HepG2 (cell line): ENCODE results near the gene DUSP7. TPM values are rescaled to one million over a fixed set of nuclear protein-coding genes. Genes with fewer than 3 reads are reported as not detected.

Experiments
- ATAC-seq: fragments of 200-7000 bp; cut with Tn5 transposase; 3 replicates; pipeline ENCODE4 v1.9.1; 2020; ENCODE audit warnings: mild to moderate bottlenecking, moderate library complexity
- BruUV-seq: library from RNA; stranded (reverse); fragments of 400-500 nt; replicated peaks from 2 replicates; lab custom pipeline; 2021; lab: Mats Ljungman, UMichigan
- CTCF ChIA-PET: fragments of 300-600 bp; formaldehyde crosslinking; extraction: SDS; loops from one replicate; lab custom pipeline; 2021; ENCODE audit warnings: low total read pairs, inconsistent platforms, low intra/inter-chr PET ratio; lab: Yijun Ruan, JAX
- POLR2A ChIA-PET: fragments of 350-600 bp; sonication (Branson Sonifier 250); formaldehyde crosslinking; loops from one replicate; lab custom pipeline; 2020; ENCODE audit warnings: antibody characterized with exemption, inconsistent platforms; lab: Yijun Ruan, JAX
- DNase-seq: peaks from one replicate; pipeline ENCODE4 v3.0.0-alpha.2; 2015; ENCODE audit warnings: low spot score
- FAIRE-seq: peaks from 3 replicates; lab custom pipeline; 2011; peaks lifted over from hg19 to GRCh38; lab: Jason Lieb, UNC
- H2AFZ ChIP-seq: one replicate; pipeline ENCODE4 v1.6.1; 2011; ENCODE audit warnings: low read length, inconsistent platforms
- H3K27ac ChIP-seq: fragments of 300-600 bp; 3 replicates; pipeline ENCODE4 v1.8.0; 2011; ENCODE audit warnings: mixed run types, mild to moderate bottlenecking, mixed read lengths, low read length, inconsistent platforms; ENCODE audit not compliant: insufficient read depth; ENCODE audit errors: extremely low read length
- H3K27me3 ChIP-seq, 2 experiments: fragments of 200-600 bp in 1 of 2; 2 replicates in 1 of 2; 3 replicates in 1 of 2; pipeline versions ENCODE4 v1.6.0 to v1.8.0; 2011; ENCODE audit warnings: low read length in 2 of 2, mild to moderate bottlenecking in 2 of 2, moderate library complexity in 2 of 2, inconsistent platforms in 1 of 2; ENCODE audit not compliant: insufficient read depth in 2 of 2, control insufficient read depth in 1 of 2
- H3K36me3 ChIP-seq, 2 experiments: fragments of 200-600 bp in 1 of 2; replicated peaks in 1 of 2; 2 replicates in 1 of 2; 3 replicates in 1 of 2; pipeline versions ENCODE4 v1.5.1 to v1.8.0; 2011; ENCODE audit warnings: low read length in 2 of 2, inconsistent platforms in 1 of 2; ENCODE audit not compliant: insufficient read depth in 2 of 2, control insufficient read depth in 1 of 2
- H3K4me1 ChIP-seq: 2 replicates; pipeline ENCODE4 v1.5.1; 2012; ENCODE audit warnings: low read length, inconsistent platforms; ENCODE audit not compliant: insufficient read depth
- H3K4me2 ChIP-seq: 2 replicates; pipeline ENCODE4 v1.6.0; 2011; ENCODE audit warnings: low read depth, low read length, inconsistent platforms
- H3K4me3 ChIP-seq, 3 experiments: fragments of 200-600 bp in 1 of 3; sonication (generic), shearing (Covaris generic) in 1 of 3; replicated peaks in 1 of 3; 2 replicates each; pipeline ENCODE4 v1.5.1; 2011 to 2016; ENCODE audit warnings: low read length in 3 of 3, inconsistent platforms in 2 of 3, low read depth in 2 of 3, mild to moderate bottlenecking in 2 of 3, control low read depth in 1 of 3, mixed read lengths in 1 of 3; ENCODE audit not compliant: insufficient read depth in 1 of 3
- H3K79me2 ChIP-seq: one replicate; pipeline ENCODE4 v1.6.1; 2011; ENCODE audit warnings: low read length, inconsistent platforms; ENCODE audit not compliant: insufficient read depth
- H3K9ac ChIP-seq: 2 replicates; pipeline ENCODE4 v1.6.0; 2011; ENCODE audit warnings: mild to moderate bottlenecking, low read depth, low read length, inconsistent platforms; ENCODE audit not compliant: insufficient read depth
- H3K9me3 ChIP-seq: 2 replicates; pipeline ENCODE4 v1.5.1; 2012; ENCODE audit warnings: mild to moderate bottlenecking, low read length
- H4K20me1 ChIP-seq: 2 replicates; pipeline ENCODE4 v1.6.0; 2011; ENCODE audit warnings: inconsistent platforms, mild to moderate bottlenecking, low read length, moderate library complexity; ENCODE audit not compliant: insufficient read depth
- AGO2 ChIP-seq: fragments of 200-400 bp; formaldehyde crosslinking; optimal IDR thresholded peaks from 2 replicates; pipeline ENCODE3; 2017; ENCODE audit warnings: mild to moderate bottlenecking, low read depth, low read length, moderate library complexity
- ZBTB1 ChIP-seq: sonication (generic); formaldehyde crosslinking; IDR thresholded peaks from 2 replicates; pipeline ENCODE4 v1.4.0; 2020; ENCODE audit warnings: missing genetic modification reagents, borderline replicate concordance
- ZNF468 ChIP-seq: sonication (generic); formaldehyde crosslinking; IDR thresholded peaks from 2 replicates; pipeline ENCODE4 v1.8.0; 2022; ENCODE audit warnings: mild to moderate bottlenecking, moderate library complexity, missing genetic modification reagents
- ZNF792 ChIP-seq: IDR thresholded peaks from 2 replicates; pipeline ENCODE4 v1.6.1; 2016
- WGBS: methylation state at CpG from one replicate; pipeline ENCODE4 v1.1.6; 2017; ENCODE audit warnings: low lambda C conversion rate; 5-methylcytosine and 5-hydroxymethylcytosine counted together
- in situ Hi-C: cut with HindIII; loops from 2 replicates; pipeline ENCODE4 v1.10.0; 2017; ENCODE audit warnings: low pct_unique_long_range_greater_than_20kb; ENCODE audit not compliant: extremely low pct_ligation_motif_present
- intact Hi-C: fragments of 100-400 bp; cut with micrococcal nuclease; formaldehyde crosslinking; loops from one replicate; pipeline ENCODE4 v1.10.0; 2022; ENCODE audit not compliant: unreplicated experiment
- polyA plus RNA-seq, 8 experiments: library from polyadenylated mRNA; depleted of rRNA in 3 of 8; stranded (reverse) in 7 of 8; unstranded in 1 of 8; fragments of >200 nt; fragmentation: Illumina TruSeq in 4 of 8; extraction: Trizol in 4 of 8; gene quantifications; 2 replicates each; pipeline versions ENCODE4 v1.2.1 to v1.2.3, GENCODE V29; 2011 to 2016; ENCODE audit warnings: low read depth in 4 of 8, missing spikeins in 1 of 8, mixed read lengths in 1 of 8; ENCODE audit not compliant: insufficient read depth in 1 of 8
- total RNA-seq, 5 experiments: library from RNA; depleted of rRNA; stranded (reverse); fragments of >200 nt; fragmentation: Illumina TruSeq; extraction: Trizol; gene quantifications; 2 replicates each; pipeline ENCODE4 v1.2.3, GENCODE V29; 2016; ENCODE audit warnings: low read depth in 1 of 5

The DUSP7 gene
- total and polyA plus RNA-seq, 2 of the 13 experiments (the other 11 are each of a cell fraction or from before 2014, with no cell fraction given), result 6.6 to 8.8 TPM

DNA sequence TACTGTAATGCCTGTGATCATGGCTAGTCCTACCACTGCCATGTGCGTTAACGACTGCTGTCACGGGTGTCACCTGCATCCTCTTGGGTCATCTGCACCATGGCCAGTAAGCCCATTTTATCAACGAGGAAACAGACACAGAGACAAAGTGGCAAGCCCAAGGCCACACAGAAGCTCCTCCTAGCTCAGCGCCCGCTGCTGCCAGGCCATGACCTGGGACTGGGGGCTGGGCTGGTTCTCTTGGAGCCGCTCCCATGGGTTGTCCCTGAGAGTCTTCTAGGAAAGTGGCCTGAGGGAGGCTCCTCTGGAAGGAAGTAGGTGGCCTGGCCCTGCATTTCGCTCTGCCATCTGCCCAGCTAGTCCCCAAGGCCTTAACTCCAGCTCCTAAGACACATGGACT lies 4.9 kb downstream of the DUSP7 start:
- Histone ChIP-seq H2AFZ (no peak overlapping the region), H3K27ac (no peak overlapping the region), H3K79me2 (no peaks in the 10 kb centered on the region), H3K9ac (no peak overlapping the region), H3K4me1 (peaks cover 54% of the 10 kb centered on the region), H3K27me3 (no peaks in the 10 kb centered on the region), H3K9me3 (no peaks in the 10 kb centered on the region), H3K36me3 (peaks cover 12 to 30% of the 10 kb centered on the region in 2 experiments; a peak in 4 of 5 replicates), H3K4me2 (no peak overlapping the region), H3K4me3 (no peak overlapping the region), H4K20me1 (no peaks in the 10 kb centered on the region)
- CTCF ChIA-PET, result no interaction called here
- BruUV-seq, result no TSS peak
- in situ Hi-C loops, result no loop called here
- TF ChIP-seq ZBTB1 (no peak), ZNF792 (CRISPR knock-in tag) (no peak)
- 93% methylated on average over 3 of the region's 8 CpGs for WGBS
- POLR2A ChIA-PET, result interaction anchor here (1.2 to 2.7 kb wide), 3 partner anchors 11 to 55 kb away, joined by 3 to 20 read pairs (median 5); partner anchors contain the start of gene RPL29
- DNase-seq (no peak), ATAC-seq (no peak), FAIRE-seq (no peak)
- intact Hi-C loops, result no loop called here

DNA sequence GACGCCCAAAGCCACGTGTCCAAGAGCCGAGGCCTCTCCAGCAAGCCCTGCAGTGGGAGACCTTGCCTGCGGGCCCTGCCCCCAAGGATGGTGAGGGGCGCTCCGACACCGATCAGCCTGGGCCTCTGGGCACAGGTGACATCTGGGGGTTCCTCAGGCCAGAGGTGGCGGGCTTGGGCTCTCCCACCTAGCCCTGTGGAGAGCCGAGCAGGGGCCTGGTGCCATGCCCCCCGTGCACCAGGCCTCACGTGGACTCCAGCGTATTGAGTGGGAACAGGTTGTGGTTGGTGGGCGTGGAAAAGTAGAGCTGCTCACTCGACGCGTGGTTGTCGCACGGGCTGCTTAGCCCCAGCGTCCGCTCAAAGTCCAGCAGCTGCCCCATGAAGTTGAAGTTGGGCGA lies 5.8 kb downstream of the DUSP7 start:
- peaks cover 59% of the 10 kb centered on the region for H3K4me1 ChIP-seq
- ChIA-PET CTCF (no interaction called here), POLR2A (no interaction called here)
- H3K4me2 ChIP-seq, result no peak overlapping the region
- H3K4me3 ChIP-seq, result no peak overlapping the region
- H3K27ac ChIP-seq, result no peak overlapping the region
- H3K79me2 ChIP-seq, result no peaks in the 10 kb centered on the region
- ATAC-seq, result no peak
- 96% methylated on average over 17 of the region's 21 CpGs for WGBS
- in situ Hi-C loops, result no loop called here
- BruUV-seq, result no TSS peak
- H3K36me3 ChIP-seq, result peaks cover 12 to 30% of the 10 kb centered on the region in 2 experiments; a peak in 4 of 5 replicates
- no peak for DNase-seq
- no peaks in the 10 kb centered on the region for H3K9me3 ChIP-seq
- H3K27me3 ChIP-seq, result no peaks in the 10 kb centered on the region; a peak in 1 of 5 replicates
- H4K20me1 ChIP-seq, result no peaks in the 10 kb centered on the region
- intact Hi-C loops, result no loop called here
- no peak for FAIRE-seq
- no peak overlapping the region for H2AFZ ChIP-seq
- no peak overlapping the region for H3K9ac ChIP-seq
- TF ChIP-seq AGO2 (peak; percentile 25), ZNF468 (CRISPR knock-in tag) (no peak)
